ENCODE data around the gene LPAR3. TPM values are rescaled to one million over a fixed set of nuclear protein-coding genes. Genes with fewer than 3 reads are reported as not detected.

LPAR3 gene
- polyA plus RNA-seq, 3 donors: not detected

DNA sequence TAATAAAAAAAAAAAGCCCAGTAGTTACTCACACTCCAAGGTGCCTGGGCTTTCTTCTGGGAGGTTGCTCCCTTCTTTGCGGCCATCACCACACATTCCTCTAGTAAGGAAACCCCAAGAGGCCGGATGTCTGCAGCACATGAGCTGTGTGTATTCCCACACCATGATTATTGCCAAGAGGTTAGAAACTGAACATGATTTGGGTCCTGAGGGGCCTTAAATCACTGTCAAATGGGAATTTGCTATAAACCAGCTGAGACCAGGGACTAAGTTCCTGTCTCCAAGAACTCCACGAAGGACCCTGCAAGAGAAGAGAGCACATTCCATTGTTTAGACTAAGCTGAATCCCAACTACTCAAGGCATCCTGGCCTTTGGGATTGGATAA, 117.5 kb downstream of the LPAR3 start:
- Histone ChIP-seq H3K4me3 (replicated peaks in 1 of 3; ENCODE audit: low read depth in 2 of 3, low read length in 3 of 3) (no peak overlapping the region), H3K9me3 (replicated peaks in 1 of 2; ENCODE audit: control insufficient read depth in 1 of 2, insufficient read depth in 1 of 2, low read length in 2 of 2) (no peaks in the 10 kb centered on the region), H2AFZ (ENCODE audit: insufficient read depth, low read depth, low read length, poor library complexity, severe bottlenecking) (no peak overlapping the region), H3K4me1 (ENCODE audit: control insufficient read depth in 1 of 2, insufficient read depth in 2 of 2, low read length in 2 of 2) (peaks cover 13 to 16% of the 10 kb centered on the region in 2 donors), H3K4me2 (replicated peaks; ENCODE audit: extremely low read depth, low read length, poor library complexity, severe bottlenecking) (no peak overlapping the region), H3K79me2 (ENCODE audit: insufficient read depth, low read length) (no peaks in the 10 kb centered on the region), H3K9ac (ENCODE audit: insufficient read depth, low read length, poor library complexity, severe bottlenecking) (no peak overlapping the region), H3K27ac (ENCODE audit: low read depth in 1 of 2, low read length in 2 of 2) (no peak overlapping the region), H3K27me3 (ENCODE audit: control insufficient read depth in 2 of 2, insufficient read depth in 2 of 2, low read length in 2 of 2) (no peaks in the 10 kb centered on the region), H3K36me3 (replicated peaks in 1 of 2; ENCODE audit: control insufficient read depth in 1 of 2, insufficient read depth in 2 of 2, low read length in 2 of 2) (no peaks in the 10 kb centered on the region), H4K20me1 (ENCODE audit: insufficient read depth, low read length) (no peaks in the 10 kb centered on the region)
- WGBS (ENCODE audit: insufficient coverage): 88% methylated on average over 1 of the region's 3 CpGs
- Mint-ChIP-seq H3K4me1 (peaks cover 16% of the 10 kb centered on the region), H3K4me3 (no peak overlapping the region), H3K27me3 (ENCODE audit: low read depth in 3 of 3) (peaks cover under 1 to 7% (median 4%) of the 10 kb centered on the region in 3 donors), H3K9me3 (peaks cover 0 to 1% (median 0%) of the 10 kb centered on the region in 7 donors), H3K27ac (no peak overlapping the region), H3K36me3 (no peaks in the 10 kb centered on the region)
- no peak for TF ChIP-seq CTCF (IDR thresholded peaks at IDR 0.05)
- DNase-seq: no peak
- intact Hi-C loops (cut with micrococcal nuclease): loop anchor here (5.0 to 10.0 kb wide), 2 partner anchors 157 to 871 kb away; no protein-coding TSS in a partner anchor

DNA sequence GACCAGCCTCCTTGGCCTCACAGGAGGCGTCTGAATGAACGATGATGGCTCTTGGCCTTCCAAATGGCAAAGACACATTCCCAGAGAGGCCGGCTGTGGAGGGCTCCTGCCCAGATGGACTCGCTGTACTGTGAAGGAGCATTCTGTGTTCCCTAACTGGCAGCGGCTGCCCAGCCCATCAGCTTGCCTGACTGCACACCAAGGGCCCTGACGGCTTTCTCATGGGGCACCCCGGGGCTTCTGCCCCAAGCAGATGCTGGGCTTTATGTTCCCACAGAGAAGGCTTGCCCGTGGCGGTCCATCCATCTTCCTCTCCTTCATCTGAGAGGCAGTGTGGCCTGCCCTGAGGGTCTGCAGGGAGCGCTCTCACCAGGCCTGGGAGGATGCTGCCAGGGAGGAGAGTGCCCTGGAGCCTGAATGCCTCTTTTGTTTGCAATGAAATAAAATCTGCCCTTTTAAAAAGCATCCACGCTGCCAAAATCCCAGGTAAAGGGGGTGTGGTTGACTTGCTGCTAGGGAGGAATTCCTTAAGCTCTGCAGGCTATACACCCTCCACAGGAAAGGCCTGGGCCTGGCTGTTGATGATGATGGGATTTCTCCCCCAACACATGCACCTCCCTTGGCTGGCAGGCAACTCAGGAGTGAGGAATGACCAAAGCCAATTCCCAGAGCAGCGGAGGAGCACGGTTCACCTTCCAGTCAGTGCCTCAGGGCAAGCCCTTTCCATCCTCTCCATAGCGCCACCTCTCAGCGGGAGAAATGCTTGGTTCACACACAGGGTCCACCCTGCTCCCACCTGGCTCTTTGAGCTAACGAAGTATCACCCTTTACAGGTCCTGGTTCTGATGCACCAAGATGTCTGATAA, 118.1 kb downstream of the LPAR3 start:
- no peak overlapping the region for H3K4me2 ChIP-seq (replicated peaks; ENCODE audit: extremely low read depth, low read length, poor library complexity, severe bottlenecking)
- no peaks in the 10 kb centered on the region for H3K9me3 ChIP-seq (replicated peaks in 1 of 2; ENCODE audit: control insufficient read depth in 1 of 2, insufficient read depth in 1 of 2, low read length in 2 of 2)
- no peak overlapping the region for H3K9ac ChIP-seq (ENCODE audit: insufficient read depth, low read length, poor library complexity, severe bottlenecking)
- no peaks in the 10 kb centered on the region for H3K9me3 Mint-ChIP-seq
- H3K27ac Mint-ChIP-seq: no peak overlapping the region
- peaks cover 10% of the 10 kb centered on the region for H3K4me1 Mint-ChIP-seq
- no peaks in the 10 kb centered on the region for H3K36me3 ChIP-seq (replicated peaks in 1 of 2; ENCODE audit: control insufficient read depth in 1 of 2, insufficient read depth in 2 of 2, low read length in 2 of 2)
- no peaks in the 10 kb centered on the region for H3K27me3 ChIP-seq (ENCODE audit: control insufficient read depth in 2 of 2, insufficient read depth in 2 of 2, low read length in 2 of 2)
- no peak overlapping the region for H3K4me3 ChIP-seq (replicated peaks in 1 of 3; ENCODE audit: low read depth in 2 of 3, low read length in 3 of 3)
- H4K20me1 ChIP-seq (ENCODE audit: insufficient read depth, low read length): no peaks in the 10 kb centered on the region
- no peak overlapping the region for H3K27ac ChIP-seq (ENCODE audit: low read depth in 1 of 2, low read length in 2 of 2)
- 97% methylated on average over 10 of the region's 16 CpGs for WGBS (ENCODE audit: insufficient coverage)
- H3K27me3 Mint-ChIP-seq (ENCODE audit: low read depth in 3 of 3): peaks cover 2 to 7% (median 4%) of the 10 kb centered on the region in 3 donors
- intact Hi-C loops (cut with micrococcal nuclease): loop anchor here (5.0 to 10.0 kb wide), 3 partner anchors 157 to 870 kb away; no protein-coding TSS in a partner anchor
- no peak overlapping the region for H2AFZ ChIP-seq (ENCODE audit: insufficient read depth, low read depth, low read length, poor library complexity, severe bottlenecking)
- no peak overlapping the region for H3K4me3 Mint-ChIP-seq
- no peaks in the 10 kb centered on the region for H3K36me3 Mint-ChIP-seq
- no peak for DNase-seq
- H3K4me1 ChIP-seq (ENCODE audit: control insufficient read depth in 1 of 2, insufficient read depth in 2 of 2, low read length in 2 of 2): peaks cover 7 to 9% of the 10 kb centered on the region in 2 donors
- no peaks in the 10 kb centered on the region for H3K79me2 ChIP-seq (ENCODE audit: insufficient read depth, low read length)
- TF ChIP-seq CTCF (IDR thresholded peaks at IDR 0.05): no peak

All from CD14-positive monocyte (primary cell).